Breast epithelium (tissue), 4 donors: Measurements from ENCODE around the gene WWOX. TPM values are rescaled to one million over a fixed set of nuclear protein-coding genes. Genes with fewer than 3 reads are reported as not detected.

Source experiments
- DNase-seq, 2 donors: peaks; one replicate each; pipeline ENCODE4 v3.0.0-alpha.2; 2019; ENCODE audit warnings: low spot score in 2 of 2
- H3K27ac ChIP-seq, 2 donors: fragments of 200-600 bp; sonication (generic) in 1 of 2; one replicate each; pipeline ENCODE4 v1.5.1; 2016 to 2019; ENCODE audit warnings: mild to moderate bottlenecking in 1 of 2
- H3K27me3 ChIP-seq, 2 donors: fragments of 200-600 bp; sonication (generic) in 1 of 2; one replicate each; pipeline versions ENCODE4 v1.5.1 to v1.6.0; 2017 to 2019; ENCODE audit warnings: control low read depth in 1 of 2, mild to moderate bottlenecking in 1 of 2
- H3K36me3 ChIP-seq: fragments of 200-600 bp; one replicate; pipeline ENCODE4 v1.5.1; 2019
- H3K4me1 ChIP-seq, 2 donors: fragments of 200-600 bp; sonication (generic); one replicate each; pipeline ENCODE4 v1.5.1; 2016 to 2019; ENCODE audit warnings: control low read depth in 1 of 2
- H3K4me3 ChIP-seq, 3 donors: fragments of 200-600 bp; sonication (generic); 1 replicate in 2 of 3; 2 replicates in 1 of 3; pipeline ENCODE4 v1.5.1; 2016 to 2019; ENCODE audit warnings: mild to moderate bottlenecking in 3 of 3, moderate library complexity in 2 of 3
- H3K9me3 ChIP-seq, 2 donors: fragments of 200-600 bp; sonication (generic) in 1 of 2; one replicate each; pipeline ENCODE4 v1.5.1; 2016 to 2019; ENCODE audit warnings: control low read depth in 1 of 2
- POLR2A ChIP-seq: fragments of 450-650 bp; IDR thresholded peaks from one replicate; pipeline ENCODE4 v1.6.1; 2016; ENCODE audit warnings: antibody characterized with exemption, mild to moderate bottlenecking, moderate library complexity
- POLR2AphosphoS5 ChIP-seq, 3 donors: sonication (generic); formaldehyde crosslinking; IDR thresholded peaks; one replicate each; pipeline ENCODE4 v1.6.1; 2017; ENCODE audit warnings: antibody characterized with exemption in 3 of 3
- intact Hi-C: fragments of 100-400 bp; cut with DNase I; formaldehyde crosslinking; loops from one replicate; pipeline ENCODE4 v1.15.1; 2023; ENCODE audit warnings: low total_unique reads
- total RNA-seq, 3 donors: library from RNA; depleted of rRNA; stranded (reverse); fragments of >200 nt; gene quantifications; one replicate each; pipeline ENCODE4 v1.1.0, GENCODE V29; 2016
- TF ChIP-seq, protein P1 (sequence below), 3 donors: fragments of 450-650 bp; IDR thresholded peaks; one replicate each; pipeline ENCODE4 v1.5.1; 2016 to 2017; ENCODE audit warnings: antibody characterized with exemption in 3 of 3, mild to moderate bottlenecking in 3 of 3, moderate library complexity in 3 of 3

Gene WWOX
- total RNA-seq, 3 donors from 2014 or later: 42.9 to 73.6 (median 43.4) TPM

DNA sequence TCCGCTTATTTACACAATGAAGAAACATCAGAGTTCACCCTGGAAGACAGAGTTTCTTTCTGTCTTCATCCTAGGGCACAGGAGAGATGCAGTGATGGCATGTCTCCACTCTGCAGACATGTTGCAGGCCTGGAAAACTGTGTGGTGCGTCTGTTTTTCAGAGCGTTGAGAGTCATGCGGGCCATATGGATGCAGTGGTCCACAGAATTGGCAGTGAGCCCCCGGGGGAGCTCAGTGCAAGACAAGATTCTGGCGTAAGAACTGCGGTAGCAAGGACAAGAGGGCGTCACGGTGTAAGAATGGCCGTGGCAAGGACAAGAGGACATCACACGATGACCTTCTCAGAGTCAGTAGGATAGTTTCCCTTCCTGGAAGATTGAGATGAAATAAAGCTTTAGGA lies 847.1 kb downstream of the WWOX start:
- DNase-seq: no peak
- Histone ChIP-seq H3K36me3 (no peaks in the 10 kb centered on the region), H3K9me3 (no peaks in the 10 kb centered on the region), H3K27me3 (no peaks in the 10 kb centered on the region), H3K4me3 (no peak overlapping the region), H3K4me1 (no peaks in the 10 kb centered on the region), H3K27ac (no peak overlapping the region)
- TF ChIP-seq, protein P1, sequence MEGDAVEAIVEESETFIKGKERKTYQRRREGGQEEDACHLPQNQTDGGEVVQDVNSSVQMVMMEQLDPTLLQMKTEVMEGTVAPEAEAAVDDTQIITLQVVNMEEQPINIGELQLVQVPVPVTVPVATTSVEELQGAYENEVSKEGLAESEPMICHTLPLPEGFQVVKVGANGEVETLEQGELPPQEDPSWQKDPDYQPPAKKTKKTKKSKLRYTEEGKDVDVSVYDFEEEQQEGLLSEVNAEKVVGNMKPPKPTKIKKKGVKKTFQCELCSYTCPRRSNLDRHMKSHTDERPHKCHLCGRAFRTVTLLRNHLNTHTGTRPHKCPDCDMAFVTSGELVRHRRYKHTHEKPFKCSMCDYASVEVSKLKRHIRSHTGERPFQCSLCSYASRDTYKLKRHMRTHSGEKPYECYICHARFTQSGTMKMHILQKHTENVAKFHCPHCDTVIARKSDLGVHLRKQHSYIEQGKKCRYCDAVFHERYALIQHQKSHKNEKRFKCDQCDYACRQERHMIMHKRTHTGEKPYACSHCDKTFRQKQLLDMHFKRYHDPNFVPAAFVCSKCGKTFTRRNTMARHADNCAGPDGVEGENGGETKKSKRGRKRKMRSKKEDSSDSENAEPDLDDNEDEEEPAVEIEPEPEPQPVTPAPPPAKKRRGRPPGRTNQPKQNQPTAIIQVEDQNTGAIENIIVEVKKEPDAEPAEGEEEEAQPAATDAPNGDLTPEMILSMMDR (IDR thresholded peaks at IDR 0.05): no peak
- TF ChIP-seq POLR2A (no peak), POLR2AphosphoS5 (IDR thresholded peaks at IDR 0.05) (no peak)
- intact Hi-C loops: no loop called here

DNA sequence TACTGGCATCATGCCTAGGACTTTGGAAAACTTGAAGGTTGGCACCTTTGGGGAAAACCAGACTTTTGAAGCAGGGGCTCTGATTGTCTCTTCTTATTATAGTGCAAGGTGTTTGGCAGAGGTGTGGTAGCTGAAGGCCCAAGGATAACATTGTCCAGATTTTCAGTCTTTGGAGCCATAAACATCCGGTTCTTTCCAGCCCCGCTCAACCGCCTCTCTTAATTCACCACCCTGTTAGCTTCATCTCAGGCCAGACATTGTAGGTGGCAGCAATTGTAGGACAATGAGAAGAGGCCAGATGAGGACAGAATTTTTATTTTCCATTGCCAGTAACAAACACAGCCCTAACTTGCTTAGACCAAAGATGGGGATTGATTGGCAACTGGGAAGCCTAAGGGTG lies 851.3 kb downstream of the WWOX start:
- Histone ChIP-seq H3K27ac (no peak overlapping the region), H3K4me3 (no peak overlapping the region), H3K36me3 (no peaks in the 10 kb centered on the region), H3K27me3 (no peaks in the 10 kb centered on the region), H3K4me1 (no peaks in the 10 kb centered on the region), H3K9me3 (no peaks in the 10 kb centered on the region)
- no peak for TF ChIP-seq POLR2AphosphoS5 (IDR thresholded peaks at IDR 0.05)
- TF ChIP-seq POLR2A: no peak
- TF ChIP-seq, protein P1 (IDR thresholded peaks at IDR 0.05): no peak
- intact Hi-C loops: no loop called here
- no peak for DNase-seq

DNA sequence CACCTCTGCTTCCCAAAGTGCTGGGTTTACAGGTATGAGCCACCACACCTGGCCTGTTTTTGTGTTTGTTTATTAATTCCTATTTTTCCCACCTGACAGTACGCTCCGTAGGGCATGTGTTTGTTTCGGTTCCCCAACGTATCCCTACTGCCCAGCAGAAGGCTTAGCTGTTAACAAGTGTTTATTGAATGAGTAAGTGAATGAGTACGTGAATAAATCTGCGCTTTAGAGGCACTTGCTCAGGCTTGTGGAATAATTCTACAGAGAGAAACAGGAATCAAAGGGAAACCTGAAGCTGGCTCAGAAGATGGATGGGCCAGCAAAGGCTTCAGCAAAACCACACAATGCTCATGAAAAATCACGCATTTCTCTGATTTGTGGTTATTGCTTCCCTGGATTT lies 853.2 kb downstream of the WWOX start:
- Histone ChIP-seq H3K27ac (no peak overlapping the region), H3K27me3 (no peaks in the 10 kb centered on the region), H3K4me3 (no peak overlapping the region), H3K9me3 (no peaks in the 10 kb centered on the region), H3K4me1 (no peaks in the 10 kb centered on the region), H3K36me3 (no peaks in the 10 kb centered on the region)
- DNase-seq: no peak
- intact Hi-C loops: no loop called here
- TF ChIP-seq POLR2A (no peak), POLR2AphosphoS5 (IDR thresholded peaks at IDR 0.05) (no peak)
- TF ChIP-seq, protein P1 (IDR thresholded peaks at IDR 0.05): no peak

DNA sequence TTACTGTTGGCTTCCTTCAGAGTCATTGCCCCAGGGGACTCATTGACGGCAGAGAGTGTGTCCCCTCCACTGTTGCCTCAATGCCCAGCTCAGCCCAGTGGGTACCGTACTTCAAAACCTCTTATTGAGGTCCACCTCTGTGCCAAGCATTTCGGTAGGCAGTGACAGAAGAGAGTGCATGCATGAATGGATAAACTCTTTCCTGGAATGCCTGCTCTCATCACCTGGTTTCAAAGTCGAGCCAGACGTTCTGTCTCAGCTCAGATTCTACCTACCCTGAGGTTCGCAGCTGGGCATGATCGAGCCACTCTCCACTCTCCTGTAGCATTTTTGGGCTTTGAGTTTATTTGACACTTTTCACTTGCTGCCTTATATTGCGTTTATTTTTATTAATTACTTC lies 854.1 kb downstream of the WWOX start:
- Histone ChIP-seq H3K27me3 (no peaks in the 10 kb centered on the region), H3K27ac (no peak overlapping the region), H3K4me1 (no peaks in the 10 kb centered on the region), H3K36me3 (no peaks in the 10 kb centered on the region), H3K4me3 (no peak overlapping the region), H3K9me3 (no peaks in the 10 kb centered on the region)
- intact Hi-C loops: no loop called here
- no peak for DNase-seq
- TF ChIP-seq, protein P1 (IDR thresholded peaks at IDR 0.05): no peak
- TF ChIP-seq POLR2A: no peak
- no peak for TF ChIP-seq POLR2AphosphoS5 (IDR thresholded peaks at IDR 0.05)

DNA sequence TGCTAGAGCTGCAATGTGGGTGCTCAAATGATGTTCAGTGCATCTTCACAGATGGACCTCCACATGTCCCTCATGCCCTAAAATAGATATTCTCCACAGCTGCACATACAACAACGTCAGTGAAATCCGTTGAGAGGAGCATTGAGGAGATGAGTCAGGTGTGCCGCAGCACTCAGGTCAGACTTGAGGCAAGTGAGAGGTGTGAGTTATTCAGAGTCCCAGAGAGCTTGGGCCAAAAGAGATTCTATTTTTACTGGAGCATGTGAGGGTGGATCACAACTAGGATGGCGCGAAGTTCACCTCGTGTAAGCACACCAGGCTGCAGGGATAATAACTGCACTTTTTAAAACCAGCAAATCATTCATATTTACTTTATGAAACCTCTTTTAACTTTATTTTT lies 855.8 kb downstream of the WWOX start:
- no peak overlapping the region for H3K4me3 ChIP-seq
- no peaks in the 10 kb centered on the region for H3K27me3 ChIP-seq
- intact Hi-C loops: no loop called here
- DNase-seq: no peak
- H3K9me3 ChIP-seq: no peaks in the 10 kb centered on the region
- H3K4me1 ChIP-seq: no peaks in the 10 kb centered on the region
- TF ChIP-seq POLR2AphosphoS5 (IDR thresholded peaks at IDR 0.05): no peak
- no peak for TF ChIP-seq POLR2A
- TF ChIP-seq, protein P1 (IDR thresholded peaks at IDR 0.05): no peak
- no peak overlapping the region for H3K27ac ChIP-seq
- H3K36me3 ChIP-seq: no peaks in the 10 kb centered on the region
